ENCODE results near the gene JUNB. TPM values are rescaled to one million over a fixed set of nuclear protein-coding genes. Genes with fewer than 3 reads are reported as not detected.
"Not testable (repeated sequence)": the region's sequence is repeated elsewhere in the genome, so short reads cannot be mapped to it uniquely, and the experiment has no call there.

The JUNB gene
- total RNA-seq, 2 donors from 2014 or later: 193 to 418 TPM

DNA sequence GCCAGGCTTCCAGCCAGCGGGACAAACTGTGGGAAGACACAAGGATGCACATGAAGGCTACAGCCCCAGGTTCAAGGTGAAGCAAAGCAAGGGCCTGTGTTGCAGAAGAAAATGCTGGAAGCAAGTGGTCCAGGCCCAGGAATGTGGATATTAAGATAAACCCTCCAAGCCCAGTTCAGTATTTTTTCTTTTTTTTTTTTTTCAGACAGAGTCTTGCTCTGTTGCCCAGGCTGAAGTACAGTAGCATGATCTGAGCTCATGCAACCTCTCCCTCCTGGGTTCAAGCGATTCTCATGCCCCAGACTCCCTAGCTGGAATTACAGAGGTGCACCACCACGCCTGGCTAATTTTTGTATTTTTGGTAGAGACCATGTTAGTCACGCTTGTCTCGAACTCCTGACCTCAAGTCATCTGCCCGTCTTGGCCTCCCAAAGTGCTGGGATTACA lies 5.9 kb downstream of the JUNB start:
- intact Hi-C loops (cut with DNase I): loop anchor here (2.0 to 5.0 kb wide), 2 partner anchors 20 to 35 kb away; no protein-coding TSS in a partner anchor
- DNase-seq (ENCODE audit: low spot score): no peak

GRCh38 chr19:12797607-12798006 lies 6.3 kb downstream of the JUNB start:
- not testable (repeated sequence) for DNase-seq (ENCODE audit: low spot score)
- intact Hi-C loops (cut with DNase I): loop anchor here (2.0 to 5.0 kb wide), 2 partner anchors 21 to 35 kb away; no protein-coding TSS in a partner anchor

DNA sequence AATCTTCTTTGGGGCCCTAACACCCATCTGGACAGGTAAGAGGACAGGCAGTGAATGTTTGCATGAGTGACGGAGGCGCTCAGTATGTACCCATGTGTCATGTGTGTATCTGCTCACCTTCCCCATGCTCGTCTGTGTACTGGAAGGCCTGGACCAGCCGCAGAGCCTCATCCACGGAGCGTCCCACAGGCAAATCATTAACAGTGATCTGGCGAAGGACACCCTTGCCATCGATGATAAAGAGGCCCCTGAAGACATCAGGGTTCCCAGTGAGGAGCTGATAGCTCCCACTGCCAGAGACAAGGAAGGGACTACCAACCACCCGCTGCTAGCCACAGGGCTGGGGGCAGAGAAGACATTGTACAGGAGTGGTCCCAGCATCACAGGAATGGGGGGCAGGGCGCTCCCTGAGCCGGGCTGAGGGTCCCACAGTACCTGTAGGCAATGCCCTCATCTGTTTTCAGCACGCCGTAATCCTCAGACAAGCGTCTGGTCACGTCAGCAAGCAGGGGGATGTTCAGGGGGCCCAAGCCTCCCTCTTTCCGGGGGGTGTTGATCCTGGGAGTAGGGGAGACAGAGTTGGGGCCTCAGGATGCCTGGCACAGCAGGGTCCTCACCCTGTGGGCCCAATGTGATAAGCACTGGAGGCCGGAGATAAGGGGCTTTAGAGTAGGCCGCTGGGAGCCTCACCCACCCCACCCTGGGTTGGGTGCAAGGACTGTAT lies 8.6 kb downstream of the JUNB start:
- intact Hi-C loops (cut with DNase I): loop anchor here (5.0 kb wide), 2 partner anchors 33 to 38 kb away; no protein-coding TSS in a partner anchor
- DNase-seq (ENCODE audit: low spot score): no peak

GRCh38 chr19:12800466-12800770 lies 9.1 kb downstream of the JUNB start:
- no peak for DNase-seq (ENCODE audit: low spot score)
- intact Hi-C loops (cut with DNase I): loop anchor here in 1 of 2 donors (5.0 kb wide), 1 partner anchor 33 kb away; no protein-coding TSS in a partner anchor

DNA sequence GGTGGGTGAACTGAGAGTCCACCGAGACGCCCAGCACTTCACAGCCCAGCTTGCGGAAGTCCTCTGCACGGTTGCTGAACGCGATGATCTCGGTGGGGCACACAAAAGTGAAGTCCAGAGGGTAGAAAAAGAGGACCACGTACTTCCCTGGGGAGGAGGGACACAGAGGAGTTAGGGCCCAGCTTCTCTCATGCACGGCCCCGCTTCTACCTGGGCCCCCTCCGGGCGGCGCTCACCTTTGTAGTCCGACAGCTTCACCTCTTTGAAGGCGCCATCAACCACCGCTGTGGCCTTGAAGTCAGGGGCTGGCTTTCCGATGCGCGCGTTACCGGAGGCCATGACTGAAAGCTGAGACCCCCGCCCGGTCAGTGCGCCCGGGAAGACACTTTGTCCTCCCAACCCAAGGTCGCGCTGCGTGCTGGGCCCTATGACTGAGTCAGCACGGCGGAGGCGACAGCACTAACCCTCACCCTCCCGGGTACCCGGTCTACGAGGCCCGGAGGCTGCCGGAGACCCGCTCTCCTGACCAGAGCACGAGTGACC lies 9.7 kb downstream of the JUNB start:
- DNase-seq (ENCODE audit: low spot score): no peak
- intact Hi-C loops (cut with DNase I): loop anchor here in 1 of 2 donors (5.0 kb wide), 1 partner anchor 34 kb away; no protein-coding TSS in a partner anchor

- intact Hi-C loops (cut with DNase I): loop anchor here in 1 of 2 donors (5.0 kb wide), 1 partner anchor 34 kb away; no protein-coding TSS in a partner anchor
- peak; percentile 93 for DNase-seq (ENCODE audit: low spot score)
Observed at GRCh38 chr19:12801466-12802266, 10.4 kb downstream of the JUNB start, which contains the start of the genes PRDX2 and THSD8. TSS of gene PRDX2 (minus strand) at chr19:12801800. CDS start at chr19:12801261, 539 bp downstream. TSS of gene THSD8 (plus strand) at chr19:12802069. CDS start at chr19:12802072, 3 bp downstream.

- DNase-seq (ENCODE audit: low spot score): no peak
- intact Hi-C loops (cut with DNase I): loop anchor here in 1 of 2 donors (5.0 kb wide), 1 partner anchor 35 kb away; no protein-coding TSS in a partner anchor
Observed at GRCh38 chr19:12802267-12803106, 11.2 kb downstream of the JUNB start.

- DNase-seq (ENCODE audit: low spot score): no peak
- intact Hi-C loops (cut with DNase I): loop anchor here in 1 of 2 donors (5.0 kb wide), 1 partner anchor 37 kb away; no protein-coding TSS in a partner anchor
Observed at GRCh38 chr19:12804051-12804450, 12.8 kb downstream of the JUNB start.

- peak; percentile 97 for DNase-seq (ENCODE audit: low spot score)
- intact Hi-C loops (cut with DNase I): no loop called here
Observed at GRCh38 chr19:12806242-12807081, 15.2 kb downstream of the JUNB start, which contains the start of gene RNASEH2A. TSS of gene RNASEH2A (plus strand) at chr19:12806584. CDS start at chr19:12806674, 90 bp downstream.

DNA sequence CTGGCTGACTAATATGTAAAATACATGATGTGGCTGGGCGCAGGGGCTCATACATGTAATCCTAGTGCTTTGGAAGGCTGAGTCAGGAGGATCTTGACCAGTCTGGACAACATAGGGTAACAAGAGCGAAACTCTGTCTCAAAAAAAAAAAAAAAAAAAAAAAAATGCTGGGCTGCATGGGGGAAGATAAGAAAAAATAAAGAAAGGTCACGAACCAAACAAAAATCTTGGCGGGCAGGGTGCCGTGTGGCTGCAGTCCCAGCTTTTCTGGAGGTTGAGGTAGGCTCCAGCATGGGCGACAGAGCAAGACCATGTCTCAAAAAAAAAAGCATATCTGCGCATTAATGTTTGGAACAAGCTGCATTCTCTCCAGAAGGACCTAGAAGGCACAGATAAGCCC lies 23.8 kb downstream of the JUNB start:
- no peak for DNase-seq (ENCODE audit: low spot score)
- intact Hi-C loops (cut with DNase I): no loop called here

DNA sequence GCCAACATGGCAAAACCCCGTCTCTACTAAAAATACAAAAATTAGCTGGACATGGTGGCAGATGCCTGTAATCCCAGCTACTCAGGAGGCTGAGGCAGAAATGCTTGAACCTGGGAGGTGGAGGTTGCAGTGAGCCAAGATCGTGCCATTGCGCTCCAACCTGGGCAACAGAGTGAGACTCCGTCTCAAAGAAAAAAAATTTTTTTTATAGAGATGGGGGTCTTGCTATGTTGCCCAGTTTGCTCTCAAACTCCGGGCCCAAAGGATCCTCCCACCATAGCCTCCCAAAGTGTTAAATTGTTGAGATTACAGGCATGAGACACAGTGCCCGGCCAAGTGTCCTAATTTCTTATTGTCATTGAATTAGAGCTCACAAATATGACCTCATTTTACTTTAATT lies 25.9 kb downstream of the JUNB start:
- intact Hi-C loops (cut with DNase I); DNase-seq (ENCODE audit: low spot score): not testable (repeated sequence)

- intact Hi-C loops (cut with DNase I); DNase-seq (ENCODE audit: low spot score): not testable (repeated sequence)
Observed at GRCh38 chr19:12817810-12818209, 26.5 kb downstream of the JUNB start.

- no peak for DNase-seq (ENCODE audit: low spot score)
- intact Hi-C loops (cut with DNase I): no loop called here
Observed at GRCh38 chr19:12821761-12822160, 30.5 kb downstream of the JUNB start.

DNA sequence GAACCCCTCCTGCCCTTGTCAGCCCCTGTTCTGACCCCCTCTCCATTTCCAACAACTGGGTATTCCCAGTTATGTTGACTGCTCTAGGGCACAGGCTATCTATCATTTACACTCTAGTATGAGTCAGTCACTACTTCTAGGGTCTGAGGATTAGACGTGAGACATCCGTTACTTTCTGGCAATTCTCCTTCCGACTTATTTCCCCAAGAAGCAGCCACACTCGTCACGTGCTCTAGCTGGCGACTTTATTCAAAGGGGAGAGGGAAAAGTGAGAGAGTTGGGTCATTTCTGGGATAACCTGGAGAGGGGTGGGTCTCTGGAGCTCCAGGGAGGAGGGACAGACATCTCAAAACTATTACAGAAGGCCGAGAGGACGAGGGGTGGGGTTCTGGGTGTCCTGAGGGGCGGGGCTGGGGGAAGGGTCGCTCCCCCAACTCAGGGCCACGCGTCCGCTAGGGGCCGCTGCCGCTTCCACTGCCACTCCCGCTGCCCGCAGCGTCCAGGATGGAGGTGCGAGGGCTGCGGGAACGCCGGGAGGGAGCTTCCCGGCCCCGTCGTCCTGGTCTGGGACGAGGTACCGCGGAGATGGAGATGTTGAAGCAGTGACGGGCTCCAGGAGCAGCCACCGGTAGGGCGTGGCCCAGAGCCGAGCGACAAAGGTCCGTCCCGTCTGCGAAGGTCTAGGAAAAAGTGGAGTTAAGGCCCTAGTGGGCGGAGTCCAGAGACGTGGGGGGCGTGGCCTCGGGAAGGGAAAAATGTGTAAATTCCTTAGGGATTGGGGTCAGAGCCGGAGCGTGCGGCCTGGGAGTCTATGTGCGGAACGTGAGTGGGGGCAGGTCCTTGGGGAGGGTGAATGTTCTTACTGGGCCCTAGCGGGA lies 34.2 kb downstream of the JUNB start:
- intact Hi-C loops (cut with DNase I): no loop called here

DNA sequence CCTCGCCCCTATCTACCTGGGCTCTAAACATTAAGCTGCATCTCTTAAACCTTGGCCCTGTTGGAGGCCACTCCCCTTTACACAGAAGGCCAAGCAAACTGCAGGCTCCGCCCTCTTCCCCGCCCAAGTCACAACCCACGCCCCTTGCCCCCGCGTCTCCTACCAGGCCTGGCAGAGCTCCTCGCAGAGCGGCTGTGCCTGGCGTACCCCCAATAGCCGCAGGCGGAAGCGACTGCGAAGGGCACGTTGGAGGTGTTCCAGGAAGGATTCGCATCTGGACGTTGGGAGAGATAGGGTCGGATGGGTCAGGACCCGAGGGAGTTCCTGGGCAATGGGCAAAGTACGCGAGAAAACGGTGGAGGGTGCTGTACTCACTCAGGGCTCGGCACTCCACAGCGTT lies 37.2 kb downstream of the JUNB start:
- no peak for DNase-seq (ENCODE audit: low spot score)
- intact Hi-C loops (cut with DNase I): no loop called here

More for the DNA sequence above, 34.2 kb downstream of the JUNB start:
- DNase-seq (ENCODE audit: low spot score): no peak

- intact Hi-C loops (cut with DNase I): no loop called here
- no peak for DNase-seq (ENCODE audit: low spot score)
Observed at GRCh38 chr19:12833418-12833737, 42.1 kb downstream of the JUNB start.

Measured in posterior vena cava (tissue), 2 donors.